NCI-H1436 (cell line): ENCODE results near the gene MEMO1.
"Not testable (repeated sequence)": the region's sequence is repeated elsewhere in the genome, so short reads cannot be mapped to it uniquely, and the experiment has no call there.

ENCODE experiments used
- DNase-seq: peaks from one replicate; lab custom pipeline; 2025; lab: John Stamatoyannopoulos, UW

The MEMO1 gene

DNA sequence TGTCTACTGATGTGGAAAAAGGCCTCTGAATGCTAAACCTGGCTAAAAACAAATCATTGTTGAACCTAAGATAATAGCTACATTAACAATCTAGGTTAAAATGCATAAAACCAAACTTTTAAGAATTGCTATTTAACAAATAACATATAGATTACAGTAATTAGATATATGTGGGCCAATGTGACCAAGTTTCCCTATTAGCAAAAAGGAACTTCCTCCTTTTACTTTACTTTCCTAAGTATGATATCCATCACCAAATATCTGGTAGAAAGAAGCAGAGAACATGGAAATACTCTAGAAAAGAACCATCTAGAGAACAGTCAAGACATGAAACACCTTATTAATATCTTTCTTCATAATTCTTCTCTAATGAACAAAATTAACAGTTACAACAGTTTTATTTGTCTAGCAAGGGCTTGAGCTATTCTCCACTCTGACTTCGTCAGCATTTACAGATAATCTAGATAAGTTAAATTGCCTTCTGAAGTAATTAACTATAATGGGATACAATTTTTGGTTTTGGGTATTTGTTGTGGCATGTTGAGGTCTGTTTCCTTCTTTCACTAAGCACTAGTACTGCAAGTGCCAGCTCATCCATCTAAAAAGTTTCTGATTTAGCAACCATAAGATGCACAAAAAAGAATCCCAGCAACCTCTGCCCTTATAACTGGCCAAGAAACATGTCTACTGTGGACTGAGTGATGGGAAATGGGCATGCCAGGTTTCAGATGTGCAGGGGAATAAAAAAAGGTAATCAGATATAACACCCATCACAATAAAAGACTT is 53.3 kb downstream of the MEMO1 start:
- no peak for DNase-seq

- not testable (repeated sequence) for DNase-seq
Observed at GRCh38 chr2:31956934-31957333, 53.9 kb downstream of the MEMO1 start.

GRCh38 chr2:31956312-31956711 is 54.5 kb downstream of the MEMO1 start:
- DNase-seq, result no peak

- not testable (repeated sequence) for DNase-seq
Observed at GRCh38 chr2:31953095-31953494, 57.7 kb downstream of the MEMO1 start.

GRCh38 chr2:31950946-31951562 is 59.8 kb downstream of the MEMO1 start:
- no peak for DNase-seq

DNA sequence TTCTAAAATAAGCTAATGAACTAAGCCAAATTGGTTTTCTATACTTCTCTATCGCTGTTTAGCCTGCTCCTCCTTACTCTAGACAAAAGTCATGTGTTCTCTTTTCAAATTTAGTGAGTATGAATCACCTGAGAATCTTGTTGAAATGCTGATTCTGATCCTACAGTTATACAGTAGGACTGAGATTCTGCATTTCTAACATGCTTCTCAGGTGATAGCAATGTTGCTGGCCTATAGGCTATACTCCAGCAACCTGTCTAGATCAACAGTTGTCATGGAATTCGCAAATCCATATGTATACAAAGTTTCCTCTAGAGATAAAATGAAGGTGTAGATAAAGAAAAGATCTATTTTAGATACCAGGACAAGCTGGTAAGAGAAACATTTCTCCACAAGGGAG is 62.9 kb downstream of the MEMO1 start:
- no peak for DNase-seq

GRCh38 chr2:31946838-31947237 is 64.0 kb downstream of the MEMO1 start:
- DNase-seq, result no peak

- no peak for DNase-seq
Observed at GRCh38 chr2:31945572-31945935, 65.3 kb downstream of the MEMO1 start.

DNA sequence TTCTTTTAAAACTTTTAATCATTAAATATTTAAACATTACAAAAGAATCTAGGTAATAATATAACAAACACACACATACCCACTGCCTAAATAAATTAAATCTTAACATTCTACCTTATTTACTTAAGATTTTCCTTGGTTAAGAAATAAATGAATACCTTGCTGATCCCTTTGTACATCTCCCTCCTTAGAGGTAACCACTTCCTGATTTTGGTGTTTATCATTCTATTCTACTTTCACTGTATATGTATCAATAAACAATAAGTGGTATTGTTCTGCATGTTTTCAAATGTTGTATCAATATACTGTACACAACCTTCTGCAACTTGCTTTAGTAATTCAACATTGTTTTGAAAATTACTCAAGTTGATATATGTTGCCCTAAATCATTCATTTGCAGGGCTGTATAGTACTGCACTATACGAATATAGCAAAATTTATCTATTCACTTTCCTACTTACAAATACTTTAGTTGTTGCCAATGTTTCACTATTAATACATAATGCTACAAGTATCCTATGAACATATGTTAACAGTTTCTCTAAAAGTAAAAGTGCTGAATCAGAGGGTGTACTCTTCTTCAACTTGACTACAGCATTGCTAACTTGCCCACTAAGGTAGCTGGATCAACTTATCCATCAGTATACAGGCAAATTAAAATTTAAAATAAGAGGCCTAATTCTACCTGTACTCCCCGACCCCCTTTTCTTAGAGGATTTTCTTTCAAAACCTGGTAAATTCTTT is 65.8 kb downstream of the MEMO1 start:
- no peak for DNase-seq

GRCh38 chr2:31943636-31944225 is 67.1 kb downstream of the MEMO1 start:
- DNase-seq, result no peak

GRCh38 chr2:31940920-31941319 is 69.9 kb downstream of the MEMO1 start:
- DNase-seq, result no peak

DNA sequence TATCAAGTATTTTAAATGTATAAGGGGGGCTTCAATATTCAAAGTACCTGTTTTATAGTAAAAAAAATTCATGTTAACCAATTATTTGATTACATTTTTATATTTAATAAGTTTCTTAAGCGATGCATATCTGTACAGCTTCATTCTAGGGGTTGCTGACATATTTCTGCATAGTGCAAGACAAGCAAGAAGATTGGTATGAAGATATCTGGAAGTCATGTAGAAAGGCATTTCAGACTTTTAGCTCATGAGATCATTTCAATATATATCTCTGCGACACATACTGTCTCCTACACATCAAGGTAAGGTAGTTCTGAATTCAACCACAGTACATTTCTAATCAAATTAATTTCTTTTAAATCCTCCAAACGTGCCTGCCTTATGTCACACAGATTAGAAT is 73.1 kb downstream of the MEMO1 start:
- no peak for DNase-seq

- no peak for DNase-seq
Observed at GRCh38 chr2:31935370-31935769, 75.4 kb downstream of the MEMO1 start.

DNA sequence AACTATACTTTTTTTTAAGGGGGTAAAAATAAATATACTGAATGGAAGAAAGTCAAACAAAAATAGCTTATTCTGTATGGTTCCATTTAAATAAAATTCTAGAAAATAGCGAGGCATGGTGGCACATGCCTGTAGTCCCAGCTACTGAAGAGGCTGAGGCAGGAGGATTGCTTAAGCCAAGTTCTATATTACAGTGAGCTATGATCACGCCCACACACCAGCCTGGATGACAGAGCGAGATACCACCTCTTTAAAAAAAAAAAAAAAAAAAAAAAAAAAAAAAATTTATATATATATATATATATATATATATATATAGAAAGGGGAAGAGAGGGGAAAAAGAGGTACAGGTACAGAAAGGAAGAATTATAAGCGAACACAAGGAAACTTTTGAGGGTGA is 77.7 kb downstream of the MEMO1 start:
- no peak for DNase-seq

GRCh38 chr2:31932589-31932988 is 78.2 kb downstream of the MEMO1 start:
- no peak for DNase-seq

- no peak for DNase-seq
Observed at GRCh38 chr2:31931916-31932315, 78.9 kb downstream of the MEMO1 start.

DNA sequence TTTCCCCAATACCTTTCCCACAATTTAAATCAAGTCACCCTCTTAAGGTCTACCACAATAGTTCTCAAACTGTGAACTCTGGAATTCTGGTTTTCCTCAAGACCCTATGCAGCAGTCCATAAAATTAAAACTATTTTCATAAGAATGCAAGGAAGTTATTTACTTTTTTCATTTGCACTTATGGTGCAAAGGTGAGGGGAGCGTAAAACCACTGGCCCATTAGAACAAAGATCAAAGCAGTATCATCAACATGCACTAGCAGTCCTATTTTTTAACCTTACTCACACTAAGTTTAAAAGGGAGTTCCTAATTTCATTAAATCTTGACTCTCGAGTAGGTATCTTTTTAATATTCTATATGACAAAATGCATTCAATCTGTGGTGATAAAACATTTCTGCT is 85.3 kb downstream of the MEMO1 start:
- DNase-seq, result no peak

DNA sequence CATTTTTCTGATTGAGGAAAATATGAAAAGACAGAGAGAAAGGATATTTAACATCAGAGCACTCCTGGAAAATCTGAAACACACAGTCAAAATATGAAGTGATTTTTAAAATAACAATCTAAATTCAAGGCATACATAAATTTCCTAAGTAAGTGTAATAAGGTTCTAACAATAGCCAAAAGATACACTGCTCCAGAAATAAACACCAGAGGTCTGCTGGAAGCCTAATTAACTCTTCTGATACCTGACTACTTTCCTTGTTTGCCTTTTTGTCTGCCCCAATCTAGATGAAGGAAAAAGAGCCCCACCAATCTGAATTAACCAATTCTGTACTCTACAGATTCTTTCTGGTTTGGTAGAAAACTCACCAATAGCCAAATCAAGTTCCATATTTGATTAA is 87.1 kb downstream of the MEMO1 start:
- DNase-seq, result no peak

- DNase-seq, result no peak
Observed at GRCh38 chr2:31922542-31923408, 88.0 kb downstream of the MEMO1 start.

DNA sequence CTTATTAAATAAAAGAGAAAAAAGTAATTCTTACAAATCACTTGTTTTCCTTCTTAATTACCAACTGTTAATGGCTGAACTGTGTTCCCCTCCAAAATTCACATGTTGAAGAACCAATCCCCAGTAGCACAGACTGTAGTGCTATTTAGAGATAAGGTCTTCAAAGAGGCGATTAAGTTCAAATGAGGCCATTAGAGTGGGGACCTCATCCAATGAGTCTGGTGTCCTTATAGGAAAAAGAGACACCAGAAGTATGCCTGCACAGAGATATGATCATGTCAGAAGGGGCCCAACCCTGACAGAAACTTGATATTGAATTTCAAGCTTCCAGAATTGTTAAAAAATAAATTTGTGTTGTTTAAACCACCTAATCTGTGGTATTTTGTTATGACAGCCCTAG is 89.8 kb downstream of the MEMO1 start:
- DNase-seq, result no peak

DNA sequence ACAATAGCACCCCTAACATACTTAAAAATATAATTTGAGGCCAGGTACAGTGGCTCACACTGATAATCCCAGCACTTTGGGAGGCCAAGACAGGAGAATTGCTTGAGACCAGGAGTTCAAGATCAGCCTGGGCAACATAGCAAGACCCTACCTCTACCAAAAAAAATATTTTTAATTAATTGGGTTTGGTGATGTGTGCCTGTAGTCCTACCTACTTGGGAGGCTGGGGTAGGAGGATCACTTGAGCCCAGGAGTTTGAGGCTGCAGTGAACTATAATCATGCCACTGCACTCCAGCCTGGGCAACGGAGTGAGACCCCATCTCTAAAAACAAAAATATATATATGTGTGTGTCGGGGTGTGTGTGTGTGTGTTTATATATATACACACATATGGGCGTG is 91.3 kb downstream of the MEMO1 start:
- DNase-seq, result no peak

DNA sequence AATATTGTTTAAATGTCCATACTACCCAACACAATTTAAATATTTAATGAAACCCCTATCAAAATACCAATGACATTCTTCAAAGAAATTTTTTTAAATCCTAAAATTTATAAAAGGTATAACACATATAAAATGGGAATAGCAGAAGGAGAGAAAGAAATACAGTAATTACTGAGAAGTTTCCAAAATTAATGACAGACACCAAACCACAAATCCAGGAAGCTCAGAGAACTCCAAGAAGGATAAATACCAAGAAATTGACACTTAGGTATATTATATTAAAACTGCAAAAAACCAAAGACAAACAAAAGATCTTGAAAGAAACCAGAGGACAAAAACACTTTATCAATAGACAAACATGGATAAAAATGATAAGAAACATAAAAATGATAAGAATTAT is 101.1 kb downstream of the MEMO1 start:
- DNase-seq, result no peak
